HG03378 (cell line): ENCODE measurements around the gene PPP2R5C.

ENCODE experiments used
- ATAC-seq: cut with Tn5 transposase; IDR thresholded peaks from one replicate; pipeline ENCODE4 v1.9.1; 2021; ENCODE audit warnings: mild to moderate bottlenecking, moderate library complexity; ENCODE audit not compliant: unreplicated experiment

PPP2R5C gene

DNA sequence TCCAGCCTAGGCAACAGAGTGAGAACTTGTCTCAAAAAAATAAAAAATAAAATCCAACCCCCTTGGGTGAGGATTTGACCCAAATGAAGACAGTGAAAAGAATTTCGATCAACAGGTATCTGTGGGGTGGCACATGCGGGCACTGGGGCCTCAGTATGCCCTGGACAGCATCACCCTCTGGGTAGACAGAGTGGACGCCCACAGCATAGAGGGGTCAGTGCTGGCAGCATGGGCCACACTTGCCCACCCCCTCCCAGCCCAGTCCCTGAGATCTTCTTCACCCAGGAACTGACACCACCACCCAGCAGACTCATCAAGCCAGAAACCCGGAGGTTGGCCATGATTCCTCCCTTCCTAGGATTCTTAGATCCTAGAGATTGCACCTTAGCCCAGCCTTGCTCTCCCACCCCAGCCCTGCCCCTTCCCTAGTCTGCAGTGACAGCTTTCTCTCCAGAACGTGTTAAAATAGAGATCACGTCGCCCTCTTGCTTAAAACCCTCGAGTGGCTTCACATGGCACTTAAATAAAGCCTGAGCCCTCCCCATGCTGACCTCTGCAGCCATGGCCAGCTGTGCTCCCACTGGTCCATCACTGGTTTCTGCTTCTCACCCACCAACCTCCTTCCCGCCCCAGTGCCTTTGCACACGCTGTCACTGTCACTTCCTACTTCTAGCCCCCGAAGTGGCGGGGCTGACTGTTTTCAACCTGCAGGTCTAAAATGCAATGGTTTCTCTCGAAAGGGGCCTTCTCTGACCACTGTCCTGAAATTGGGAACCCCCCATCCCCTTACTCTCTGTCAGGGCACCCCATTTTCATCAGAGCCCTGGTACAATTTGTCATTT lies 176.6 kb downstream of the PPP2R5C start:
- no peak for ATAC-seq

DNA sequence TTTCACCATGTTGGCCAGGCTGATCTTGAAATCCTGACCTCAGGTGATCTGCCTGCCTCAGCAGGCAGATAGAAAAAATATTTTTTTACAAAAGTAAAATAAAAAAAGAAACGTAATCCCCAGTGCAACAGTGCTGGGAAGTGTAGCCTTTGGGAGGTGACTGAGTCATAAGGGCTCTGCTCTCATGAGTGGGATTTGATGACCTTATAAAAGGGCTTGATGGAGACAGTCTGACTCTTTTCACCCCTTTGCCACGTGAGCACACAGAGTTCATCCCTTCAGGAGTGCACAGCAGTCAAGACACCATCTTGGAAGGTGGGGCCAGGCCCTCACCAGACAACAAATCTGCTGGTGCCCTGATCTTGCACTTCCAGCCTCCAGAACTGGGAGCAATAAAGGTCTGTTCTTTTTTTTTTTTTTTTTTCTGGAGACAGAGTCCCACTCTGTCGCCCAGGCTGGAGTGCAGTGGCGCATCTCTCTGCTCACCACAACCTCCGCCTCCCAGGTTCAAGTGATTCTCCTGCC lies 178.2 kb downstream of the PPP2R5C start:
- ATAC-seq, result no peak

DNA sequence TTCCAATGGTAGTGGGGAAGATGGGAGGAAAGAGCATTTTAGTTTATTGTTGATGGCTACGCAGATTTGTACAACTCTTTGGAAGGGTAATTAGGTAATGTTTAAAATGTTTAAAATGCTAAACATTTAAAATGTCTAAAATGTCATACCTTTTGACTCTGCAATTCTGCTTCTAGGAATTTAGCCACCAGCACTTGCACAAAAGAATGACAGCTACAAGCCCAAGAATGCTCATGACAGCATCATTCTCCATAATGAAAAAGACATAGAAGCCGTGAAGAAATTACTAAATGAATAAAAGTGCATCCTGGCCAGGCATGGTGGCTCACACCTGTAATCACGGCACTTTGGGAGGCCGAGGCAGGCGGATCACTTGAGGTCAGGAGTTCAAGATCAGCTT lies 182.9 kb downstream of the PPP2R5C start:
- ATAC-seq, result no peak

DNA sequence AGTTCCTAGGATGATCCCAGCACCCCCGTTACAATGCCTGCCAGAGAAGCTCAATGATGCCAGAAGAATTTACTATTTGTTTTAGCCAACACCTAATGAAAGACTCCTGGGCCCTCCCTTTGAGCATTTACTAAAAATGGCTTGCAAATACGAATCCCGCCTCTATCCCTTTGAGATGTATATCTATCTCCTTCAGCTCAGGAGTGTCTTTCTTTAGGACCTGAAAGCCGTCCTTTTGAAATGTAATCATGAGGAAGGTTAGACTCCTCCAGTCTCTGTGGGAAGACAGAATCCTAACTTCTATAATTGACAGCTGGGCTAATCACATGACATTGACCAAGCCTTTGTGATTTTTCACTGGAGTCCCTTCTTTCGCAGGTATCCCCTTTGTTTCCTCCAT lies 183.7 kb downstream of the PPP2R5C start:
- ATAC-seq, result no peak

DNA sequence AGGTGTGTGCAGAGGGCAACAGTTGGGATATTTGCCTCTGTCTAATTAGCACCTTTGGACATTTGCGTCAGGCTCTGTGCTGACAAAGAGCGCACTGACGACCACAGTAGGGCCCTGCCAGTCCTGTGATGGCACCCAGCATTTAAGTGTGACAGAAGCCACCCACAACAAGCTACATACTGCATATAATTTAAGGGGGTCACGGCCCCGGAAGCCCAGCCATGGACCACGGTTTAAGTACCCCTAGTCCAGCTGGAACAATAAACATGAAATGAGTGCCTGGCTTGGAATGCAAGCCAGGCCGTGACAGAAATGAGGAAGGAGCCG lies 186.0 kb downstream of the PPP2R5C start:
- peak; percentile 1 for ATAC-seq

DNA sequence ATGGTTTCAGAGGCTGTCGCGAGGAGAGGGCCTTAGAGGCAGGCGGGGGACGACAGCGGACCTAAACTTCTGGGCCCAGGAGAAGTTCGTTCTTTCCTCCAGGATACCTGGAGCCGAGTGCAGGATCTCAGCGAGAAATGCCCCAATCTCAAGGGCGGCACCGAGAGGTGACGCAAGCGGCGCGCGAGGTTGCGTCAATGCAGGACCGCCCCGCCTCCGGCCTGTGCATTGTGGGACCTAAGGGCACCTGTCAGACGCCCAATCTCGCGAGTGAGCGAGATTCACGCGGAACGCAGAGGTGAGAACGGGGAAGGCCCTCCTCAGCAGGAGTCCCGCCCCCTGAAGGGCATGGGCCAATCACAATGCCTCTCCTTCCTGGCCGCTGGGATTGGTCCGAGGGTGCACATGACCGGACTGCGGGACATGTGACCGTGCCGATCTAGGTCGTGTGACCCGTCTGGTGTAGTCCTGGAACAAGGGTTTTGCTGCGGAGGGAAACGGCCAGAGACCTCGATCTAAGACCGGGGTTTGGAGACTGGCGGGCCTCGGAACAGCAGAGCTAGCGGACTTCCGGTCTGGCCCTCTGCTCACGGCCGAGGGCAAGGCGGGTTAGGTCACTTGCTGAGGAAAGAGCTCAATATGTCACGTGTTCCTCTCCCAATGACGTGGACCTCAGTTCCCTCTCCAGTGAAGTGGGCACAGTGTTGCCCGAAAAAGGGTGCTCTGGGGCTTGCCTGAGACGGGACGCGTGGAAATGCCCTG lies 186.6 kb downstream of the PPP2R5C start:
- peak; percentile 95 for ATAC-seq

DNA sequence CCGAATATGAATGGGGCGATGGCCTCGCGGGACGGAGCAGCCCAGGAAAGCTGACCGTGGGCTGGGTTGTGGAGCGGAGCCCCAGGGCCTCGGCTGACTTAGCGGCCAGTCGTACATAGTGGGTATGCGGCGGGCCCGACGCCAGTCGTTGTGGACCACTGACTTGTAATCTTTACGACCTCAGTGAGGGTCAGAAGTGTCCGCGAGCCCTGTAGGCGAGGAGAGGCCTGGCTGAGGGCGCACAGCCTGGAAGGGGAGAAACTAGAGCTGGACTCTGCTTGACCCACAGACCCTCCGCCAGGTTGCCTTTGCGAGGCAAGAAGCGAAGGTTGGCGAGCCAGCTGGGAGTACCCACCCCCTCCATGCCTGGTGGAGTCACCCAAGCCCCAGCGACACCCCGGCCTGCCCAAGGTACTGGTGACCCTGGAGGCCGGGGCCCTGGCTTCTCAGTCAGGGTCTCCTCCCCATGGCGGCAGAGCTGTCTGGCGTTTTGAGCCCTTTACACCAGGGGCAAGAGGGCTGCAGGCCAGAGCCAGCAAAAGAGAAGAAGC lies 187.2 kb downstream of the PPP2R5C start:
- ATAC-seq, result no peak

DNA sequence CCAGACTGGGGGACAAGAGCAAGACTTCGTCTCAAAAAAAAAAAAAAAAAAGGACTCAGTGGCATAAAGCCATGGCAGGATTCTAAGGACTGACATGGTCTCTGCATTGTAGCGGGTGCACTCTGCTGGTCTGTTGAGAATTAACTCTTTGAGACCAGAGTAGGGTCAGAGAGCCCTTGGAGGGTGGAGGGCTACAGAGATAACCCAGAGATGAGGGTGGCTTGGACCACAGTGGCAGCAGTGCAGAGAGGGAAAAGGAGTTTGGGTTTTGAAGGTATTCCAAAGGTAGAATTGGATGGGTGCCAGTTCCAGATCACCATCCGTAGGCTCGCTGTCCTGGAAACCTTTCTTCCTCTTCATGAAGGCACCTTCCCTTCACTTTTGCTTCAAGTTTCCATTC lies 188.6 kb downstream of the PPP2R5C start:
- no peak for ATAC-seq

DNA sequence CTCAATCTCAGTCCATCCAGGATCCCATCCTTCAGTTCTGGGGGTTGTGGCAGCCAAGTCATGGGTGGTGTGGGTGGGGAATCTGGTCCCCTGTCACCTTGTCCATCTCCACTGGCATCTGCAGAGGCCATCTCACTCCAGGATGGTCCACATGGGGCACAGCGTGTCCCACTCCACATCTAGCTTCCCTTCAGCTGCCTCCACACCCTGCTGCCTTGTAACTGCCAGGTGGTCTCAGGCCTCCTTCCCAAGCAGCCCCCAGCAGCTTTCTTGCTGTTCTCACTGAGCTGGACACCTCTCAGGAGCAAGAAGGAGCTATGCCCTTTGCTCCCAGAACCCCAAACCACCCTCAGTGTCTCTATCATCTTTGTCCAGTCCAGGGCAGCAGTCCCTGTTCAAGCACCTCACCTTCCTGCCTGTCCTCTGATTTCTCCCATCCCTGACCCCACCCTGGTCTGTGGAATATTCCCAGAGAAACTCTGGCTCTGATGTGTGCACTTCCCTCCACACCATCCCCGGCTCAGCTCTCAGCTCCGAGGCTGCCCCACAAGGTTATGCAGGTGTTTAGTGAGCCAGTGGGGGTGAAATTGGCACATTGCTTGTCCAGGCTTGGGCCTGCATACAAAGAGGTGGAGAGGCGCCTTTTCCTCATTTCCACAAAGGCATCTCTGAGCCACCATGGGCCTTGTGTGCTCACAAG lies 189.2 kb downstream of the PPP2R5C start:
- no peak for ATAC-seq

DNA sequence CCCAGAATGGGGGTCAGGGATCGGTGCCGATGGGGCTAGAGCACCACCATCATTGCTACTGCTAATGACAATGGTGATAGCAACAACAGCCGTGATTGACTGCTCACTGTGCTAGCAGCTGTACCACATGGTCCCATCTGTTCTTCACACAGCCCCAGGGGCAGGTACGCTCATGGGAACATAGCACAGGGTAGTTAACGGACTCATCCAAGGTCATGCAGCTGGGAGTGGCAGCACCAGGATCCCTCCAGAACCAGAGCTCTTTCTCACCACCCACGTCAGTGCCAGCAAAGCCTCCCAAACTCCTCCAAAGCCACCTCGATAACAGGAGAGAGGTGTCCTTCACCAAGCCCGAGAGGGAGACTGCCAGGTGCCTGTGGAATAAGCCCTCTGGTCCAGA lies 191.6 kb downstream of the PPP2R5C start:
- ATAC-seq, result no peak

DNA sequence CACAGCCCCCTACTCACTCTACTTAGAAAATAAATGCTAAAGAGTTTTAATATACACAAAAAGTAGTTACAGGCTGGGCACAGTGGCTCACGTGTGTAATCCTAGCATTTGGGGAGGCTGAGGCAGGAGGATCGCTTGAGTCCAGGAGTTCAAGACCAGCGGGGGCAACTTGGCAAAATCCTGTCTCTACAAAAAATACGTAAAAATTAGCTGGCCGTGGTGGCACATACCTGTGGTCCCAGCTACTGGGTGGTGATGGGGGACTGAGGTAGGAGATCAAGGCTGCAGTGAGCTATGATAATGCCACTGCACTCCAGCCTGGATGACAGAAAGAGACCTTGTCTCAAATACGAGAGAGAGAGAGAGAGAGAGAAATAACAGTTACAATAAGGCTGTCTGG lies 193.0 kb downstream of the PPP2R5C start:
- ATAC-seq, result no peak

DNA sequence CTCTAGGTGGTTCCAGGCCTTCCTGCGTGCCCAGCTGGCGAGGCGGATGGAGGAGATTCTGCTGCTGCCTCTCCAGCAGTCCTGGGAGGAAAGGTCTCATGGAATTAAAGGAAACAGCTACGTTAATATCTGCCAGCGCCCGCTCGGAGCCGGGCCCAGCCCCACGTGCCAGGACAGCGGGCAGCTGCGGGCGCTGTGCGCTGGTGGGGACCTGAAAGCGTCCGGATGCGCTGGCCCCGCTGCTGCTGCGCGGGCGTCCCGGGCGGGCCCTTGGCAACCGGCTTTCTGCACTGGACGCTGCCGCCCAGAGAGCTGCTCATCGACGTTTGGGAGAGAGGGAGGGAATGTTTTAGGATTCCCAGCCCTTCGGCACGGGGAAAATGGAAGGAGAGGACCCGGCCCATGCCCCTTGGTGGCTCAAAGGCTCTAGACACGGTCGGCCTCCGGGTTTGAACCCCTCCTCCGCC lies 194.2 kb downstream of the PPP2R5C start:
- ATAC-seq, result no peak

DNA sequence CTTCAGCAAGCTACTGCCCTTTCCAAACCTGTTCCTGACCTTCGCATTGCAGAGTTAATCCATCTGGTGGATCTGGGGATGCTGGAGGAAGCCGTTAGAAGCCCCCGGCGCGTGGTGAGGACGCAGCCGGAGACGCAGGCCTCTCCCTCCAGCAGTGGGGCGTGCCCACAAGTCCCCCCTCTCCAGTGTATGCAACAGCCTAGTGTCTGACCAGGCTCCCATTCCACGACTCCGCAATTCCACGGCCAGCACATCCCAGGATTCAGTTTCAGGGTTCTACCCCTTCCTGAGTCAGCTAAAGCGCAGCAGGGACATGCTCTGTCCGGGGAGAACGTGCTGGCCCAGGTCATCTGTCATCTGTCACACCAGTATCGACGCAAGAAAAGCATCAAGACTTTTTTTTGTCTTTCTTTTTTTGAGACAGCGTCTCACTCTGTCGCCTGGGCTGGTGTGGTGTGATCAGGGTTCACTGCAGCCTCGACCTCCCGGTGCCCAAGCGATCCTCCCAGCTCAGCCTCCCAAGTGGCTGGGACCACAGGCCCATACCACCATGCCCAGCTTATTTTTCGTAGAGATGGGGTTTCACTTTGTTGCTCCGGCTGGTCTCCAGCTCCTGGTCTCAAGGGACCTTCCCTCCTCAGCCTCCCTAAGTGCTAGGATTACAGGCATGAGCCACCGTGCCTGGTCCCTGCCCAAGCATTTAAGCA lies 194.8 kb downstream of the PPP2R5C start:
- ATAC-seq, result no peak

DNA sequence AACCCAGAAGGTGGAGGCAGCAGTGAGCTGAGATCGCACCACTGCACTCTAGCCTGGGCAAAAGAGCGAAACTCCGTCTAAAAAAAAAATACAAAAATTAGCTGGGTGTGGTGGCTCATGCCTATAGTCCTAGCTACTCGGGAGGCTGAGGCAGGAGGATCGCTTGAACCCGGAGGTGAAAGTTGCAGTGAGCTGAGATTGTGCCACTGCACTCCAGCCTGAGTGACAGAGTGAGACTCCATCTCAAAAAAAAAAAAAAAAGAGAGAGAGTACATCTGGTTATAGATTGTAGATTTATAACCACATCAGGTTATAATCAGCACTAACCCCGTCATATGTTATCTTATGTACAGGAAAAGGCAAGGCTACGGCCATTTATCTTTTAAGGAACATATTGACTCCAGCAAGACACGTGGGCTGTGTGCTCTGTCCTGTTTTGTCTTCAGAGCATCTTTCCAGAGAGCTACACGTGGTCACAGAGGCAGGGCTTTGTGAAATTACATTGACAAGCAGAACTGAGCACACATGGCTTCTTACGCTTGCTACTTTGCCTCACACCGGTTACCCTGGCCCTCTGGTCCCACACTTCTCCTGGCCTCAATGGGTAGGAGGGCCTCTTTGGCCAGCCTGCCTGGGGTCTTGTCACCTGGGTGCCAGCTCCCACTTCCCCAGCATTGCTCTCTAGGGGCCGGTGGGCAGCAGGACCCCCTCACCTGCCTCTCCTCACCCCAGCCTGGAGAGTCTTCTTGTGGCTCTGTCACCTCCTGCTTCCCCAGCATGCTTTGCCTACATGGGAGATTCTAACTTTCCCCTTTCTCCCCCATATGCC lies 196.1 kb downstream of the PPP2R5C start:
- ATAC-seq, result no peak

DNA sequence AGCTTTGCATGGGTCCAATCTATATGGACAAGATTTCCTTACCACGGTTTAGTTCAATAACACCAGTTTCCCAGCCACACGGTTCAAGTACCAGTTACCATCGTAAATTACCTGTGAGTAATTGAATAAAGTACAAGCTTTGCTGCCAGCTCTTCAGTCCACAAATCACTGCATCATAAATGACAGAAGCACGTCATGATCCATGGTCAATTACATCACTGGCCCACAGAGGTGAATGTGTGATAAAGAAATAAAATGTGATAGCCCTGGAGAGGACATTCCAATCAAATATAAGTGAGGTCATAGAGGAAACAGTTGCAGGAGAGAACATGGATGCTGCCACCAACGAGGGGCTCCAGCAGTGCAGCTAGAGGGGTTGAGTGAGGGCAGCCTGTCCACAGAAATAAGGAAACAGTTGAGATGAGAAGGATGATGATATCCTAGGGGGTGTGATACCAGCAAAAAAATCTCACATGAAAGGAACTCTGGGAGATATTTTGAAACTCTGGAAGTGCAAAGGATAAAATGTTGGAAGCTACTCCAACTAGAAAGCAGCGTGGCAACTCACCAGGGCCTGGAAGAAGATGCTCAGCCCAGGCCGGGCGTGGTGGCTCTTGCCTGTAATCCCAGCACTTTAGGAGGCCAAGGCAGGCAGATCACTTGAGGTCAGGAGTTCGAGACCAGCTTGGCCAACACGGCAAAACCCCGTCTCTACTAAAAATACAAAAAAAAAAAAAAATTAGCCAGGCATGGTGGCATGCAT lies 197.1 kb downstream of the PPP2R5C start:
- no peak for ATAC-seq

DNA sequence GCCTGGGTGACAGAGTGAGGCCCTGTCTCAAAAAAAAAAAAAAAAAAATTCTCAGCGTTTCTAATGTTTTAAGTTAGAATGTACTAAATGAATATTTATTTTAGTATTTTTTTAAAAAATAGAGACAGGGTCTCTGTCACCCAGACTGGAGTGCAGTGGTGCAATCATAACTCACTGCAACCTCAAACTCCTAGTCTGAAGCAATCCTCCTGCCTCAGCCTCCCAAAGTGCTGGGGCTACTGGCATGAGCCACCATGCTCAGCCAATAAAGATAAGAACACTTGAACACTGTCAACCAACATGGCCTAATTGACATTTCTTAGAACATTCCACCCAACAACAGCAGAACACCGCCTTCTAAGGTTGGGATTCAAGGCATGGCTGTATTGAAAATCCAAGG lies 197.8 kb downstream of the PPP2R5C start:
- ATAC-seq, result no peak

DNA sequence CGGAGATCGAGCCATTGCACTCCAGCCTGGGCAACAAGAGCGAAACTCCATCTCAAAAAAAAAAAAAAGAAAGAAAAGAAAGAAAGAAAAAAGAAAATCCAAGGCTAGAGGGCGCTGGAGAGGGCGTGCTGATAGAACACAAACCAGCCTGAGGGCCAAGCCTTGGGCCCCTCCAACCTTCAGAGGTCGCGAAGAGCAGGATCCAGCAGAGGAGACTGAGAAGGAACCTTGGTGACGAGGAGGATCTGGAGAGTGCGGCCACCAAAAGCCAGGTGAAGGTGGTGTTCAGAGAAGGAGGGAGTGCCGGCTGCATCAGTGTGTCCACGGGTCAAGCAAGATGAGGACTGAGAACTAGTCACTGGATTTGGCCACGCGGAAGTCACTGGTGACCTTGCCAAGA lies 198.7 kb downstream of the PPP2R5C start:
- ATAC-seq, result no peak

DNA sequence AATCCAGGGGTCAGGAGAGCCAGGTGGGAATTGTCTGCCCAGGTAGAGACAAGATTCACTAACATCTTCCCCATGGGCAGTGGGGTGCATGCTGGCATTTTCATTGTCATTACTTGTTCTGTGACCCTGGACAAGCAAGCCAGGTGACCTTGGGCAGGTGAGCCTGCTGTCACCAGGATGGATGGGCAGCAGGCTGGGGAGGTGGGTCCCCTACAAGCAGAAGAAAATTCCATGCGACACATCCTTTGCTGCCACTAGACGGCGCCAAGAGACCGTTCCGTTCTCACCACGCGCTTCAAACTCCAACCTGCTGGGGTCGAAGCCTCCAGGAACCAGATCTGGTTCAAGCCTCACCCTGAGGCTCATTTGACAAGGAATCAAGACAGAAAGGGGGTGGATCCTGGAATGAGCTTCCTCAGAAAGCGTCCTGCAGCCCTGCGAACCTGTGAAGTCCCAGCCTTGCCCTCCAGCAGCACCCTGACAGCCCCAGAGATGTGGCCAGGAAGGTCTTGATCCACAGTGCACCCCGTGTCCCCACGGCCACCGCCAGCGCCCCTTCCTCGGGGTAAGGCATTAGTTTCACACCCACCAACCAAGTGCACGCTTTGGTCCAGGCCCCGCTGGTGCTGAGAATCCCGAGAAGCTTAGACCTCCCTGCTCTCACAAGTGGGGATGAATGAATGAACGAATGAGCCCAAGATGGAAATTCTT lies 199.7 kb downstream of the PPP2R5C start:
- peak; percentile 36 for ATAC-seq
